Measurements from ENCODE around the gene HOXA6. TPM values are rescaled to one million over a fixed set of nuclear protein-coding genes. Genes with fewer than 3 reads are reported as not detected.

The HOXA6 gene
- total and polyA plus RNA-seq, 2 of the 4 experiments (the other 2 are of a cell fraction), result 1.4 to 1.8 TPM

DNA sequence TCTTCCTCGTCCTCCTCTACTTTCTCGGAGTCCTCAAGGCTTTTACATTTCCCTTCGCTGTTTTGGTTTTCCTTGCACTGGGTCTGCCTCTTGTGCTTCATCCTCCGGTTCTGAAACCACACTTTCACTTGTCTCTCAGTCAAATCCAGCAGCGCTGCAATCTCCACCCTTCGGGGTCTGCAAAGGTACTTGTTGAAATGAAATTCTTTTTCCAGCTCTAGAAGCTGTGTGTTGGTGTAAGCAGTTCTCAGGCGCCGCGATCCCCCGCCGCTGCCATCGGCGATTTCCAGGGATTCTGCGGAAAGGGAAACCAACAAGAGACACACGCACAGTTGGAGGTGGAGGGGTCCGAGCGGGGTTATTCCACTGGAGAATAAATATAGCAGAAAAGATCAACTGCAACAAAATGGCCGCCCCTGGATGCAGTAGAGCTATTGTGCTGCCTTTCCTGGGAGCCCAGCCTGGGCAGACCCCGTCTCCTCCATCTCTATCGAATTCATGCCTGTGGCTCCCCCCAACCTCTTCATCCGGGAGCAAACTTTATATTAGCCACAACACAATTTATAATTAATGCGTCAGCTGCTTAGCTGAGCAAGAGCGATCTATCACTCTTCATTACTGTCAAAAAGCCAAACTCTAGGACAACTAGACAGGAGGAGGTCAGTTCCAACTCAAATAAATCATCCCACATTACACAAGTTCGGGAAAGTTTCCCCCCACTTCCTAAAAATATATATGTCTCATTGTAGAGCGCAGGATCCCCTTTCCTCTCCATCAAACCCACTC is 46.2 kb downstream of the HOXA6 start:
- Histone ChIP-seq H3K27me3 (ENCODE audit: control insufficient read depth, insufficient read depth, low read length) (no peaks in the 10 kb centered on the region), H4K8ac (ENCODE audit: low read depth in 2 of 2, low read length in 2 of 2) (peak overlapping the region; percentile 54 to 76; a peak in 3 of 4 replicates), H3K36me3 (ENCODE audit: control insufficient read depth, insufficient read depth, low read length) (peaks cover 10% of the 10 kb centered on the region), H3K56ac (ENCODE audit: extremely low read depth, insufficient read depth, low read length) (peak overlapping the region; percentile 86), H3K4me1 (ENCODE audit: control insufficient read depth, insufficient read depth, low read length) (peaks cover 30% of the 10 kb centered on the region), H2AK5ac (ENCODE audit: low read depth, low read length) (peak overlapping the region; percentile 67; the same call in 1 of the 2 replicates), H3K18ac (ENCODE audit: low read depth, low read length) (peak overlapping the region; percentile 93), H2AK9ac (replicated peaks; ENCODE audit: low read depth, low read length, poor library complexity) (peak overlapping the region; percentile 86), H3K9ac (ENCODE audit: low read depth, low read length) (peak overlapping the region; percentile 93), H3K4ac (ENCODE audit: low read depth, low read length) (peak overlapping the region; percentile 80), H2BK20ac (ENCODE audit: low read depth, low read length) (peak overlapping the region; percentile 2; the same call in 1 of the 2 replicates), H3K79me1 (ENCODE audit: low read depth in 1 of 2, low read length in 2 of 2) (peaks cover 0 to 27% of the 10 kb centered on the region in 2 experiments; a peak in 2 of 4 replicates), H4K91ac (ENCODE audit: insufficient read depth, low read depth, low read length) (peak overlapping the region; percentile 81), H3K27ac (ENCODE audit: insufficient read depth, low read length) (peak overlapping the region; percentile 96), H2BK5ac (ENCODE audit: low read depth, low read length, poor library complexity, severe bottlenecking) (peak overlapping the region; percentile 95), H3K4me3 (ENCODE audit: insufficient read depth, low read depth, low read length) (peak overlapping the region; percentile 52), H3K9me1 (ENCODE audit: insufficient read depth, low read length) (no peaks in the 10 kb centered on the region), H2AFZ (replicated peaks; ENCODE audit: low read length, poor library complexity) (peak overlapping the region; percentile 55), H4K5ac (ENCODE audit: low read depth, low read length) (peak overlapping the region; percentile 75), H2BK15ac (ENCODE audit: low read depth, low read length) (peak overlapping the region; percentile 42; the same call in 1 of the 3 replicates), H2BK120ac (ENCODE audit: low read depth, low read length) (peak overlapping the region; percentile 42), H3K9me3 (ENCODE audit: control insufficient read depth, insufficient read depth, low read length) (no peaks in the 10 kb centered on the region), H3K14ac (replicated peaks; ENCODE audit: low read depth, low read length) (peak overlapping the region; percentile 40), H4K20me1 (ENCODE audit: insufficient read depth, low read length) (peaks cover 13% of the 10 kb centered on the region), H3K4me2 (ENCODE audit: low read depth, low read length) (peak overlapping the region; percentile 97), H3K23ac (ENCODE audit: low read depth, low read length) (peak overlapping the region; percentile 91)
- dilution Hi-C loops (cut with HindIII; ENCODE audit: low sequenced_read_pairs, unreplicated experiment) (no loop called here), in situ Hi-C loops (cut with MboI; ENCODE audit: low sequenced_read_pairs) (loop anchor here (5.0 to 10.0 kb wide), 4 partner anchors 41 to 1239 kb away; partner anchors contain the start of gene HOXA5), intact Hi-C loops (cut with micrococcal nuclease) (loop anchor here (2.0 kb wide), 1 partner anchor 13 kb away; no protein-coding TSS in a partner anchor)
- DNase-seq (peak; percentile 75), ATAC-seq (ENCODE audit: low read depth) (0 out of 2 replicates have a peak, but pooled peaks have one; percentile 1)
- WGBS, 2 experiments (ENCODE audit: extremely low coverage in 2 of 2, insufficient read length in 1 of 2), result 0% methylated on average over 7 of the region's 25 CpGs; no CpG with 5 or more reads in 1 of the 2 experiments
- CTCF ChIA-PET, result interaction anchor here (0.6 to 1.0 kb wide), 3 partner anchors 13 to 132 kb away, joined by 3 to 4 read pairs (median 4); no protein-coding TSS in a partner anchor
- POLR2A ChIA-PET (ENCODE audit: unreplicated experiment), result interaction anchor here (1.2 to 1.5 kb wide), 2 partner anchors 15 to 17 kb away, joined by 3 read pairs; no protein-coding TSS in a partner anchor
- no TSS peak for BruUV-seq (replicated peaks)
- TF ChIP-seq CHD1 (IDR thresholded peaks at IDR 0.05; ENCODE audit: low read depth, low read length), result no peak; the same call in none of the 2 replicates
- no peak for TF ChIP-seq RFX5 (IDR thresholded peaks at IDR 0.05; ENCODE audit: low read depth, low read length)
- no peak for TF ChIP-seq MAZ (IDR thresholded peaks at IDR 0.05; ENCODE audit: borderline replicate concordance, low read depth, low read length)
- no peak for TF ChIP-seq CTCF (conservative IDR thresholded peaks at IDR 0.05; ENCODE audit: low read depth, low read length)
- no peak for TF ChIP-seq NFE2L2 (IDR thresholded peaks at IDR 0.05; ENCODE audit: low read depth, low read length)
- TF ChIP-seq POLR2A (IDR thresholded peaks at IDR 0.05; ENCODE audit: low read depth, low read length), result peak; percentile 44; the same call in 1 of the 2 replicates
- TF ChIP-seq FOS (IDR thresholded peaks at IDR 0.05; ENCODE audit: low read depth, low read length), result no peak
- TF ChIP-seq, protein P1, sequence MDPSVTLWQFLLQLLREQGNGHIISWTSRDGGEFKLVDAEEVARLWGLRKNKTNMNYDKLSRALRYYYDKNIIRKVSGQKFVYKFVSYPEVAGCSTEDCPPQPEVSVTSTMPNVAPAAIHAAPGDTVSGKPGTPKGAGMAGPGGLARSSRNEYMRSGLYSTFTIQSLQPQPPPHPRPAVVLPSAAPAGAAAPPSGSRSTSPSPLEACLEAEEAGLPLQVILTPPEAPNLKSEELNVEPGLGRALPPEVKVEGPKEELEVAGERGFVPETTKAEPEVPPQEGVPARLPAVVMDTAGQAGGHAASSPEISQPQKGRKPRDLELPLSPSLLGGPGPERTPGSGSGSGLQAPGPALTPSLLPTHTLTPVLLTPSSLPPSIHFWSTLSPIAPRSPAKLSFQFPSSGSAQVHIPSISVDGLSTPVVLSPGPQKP (IDR thresholded peaks at IDR 0.05; ENCODE audit: borderline replicate concordance, low read depth, low read length), result no peak
